GM19463 (cell line): ENCODE results near the gene TOMM22.
"Not testable (repeated sequence)": the region's sequence is repeated elsewhere in the genome, so short reads cannot be mapped to it uniquely, and the experiment has no call there.

Source experiments
- ATAC-seq: cut with Tn5 transposase; IDR thresholded peaks from one replicate; pipeline ENCODE4 v1.9.1; 2021; ENCODE audit warnings: mild to moderate bottlenecking, moderate library complexity; ENCODE audit not compliant: unreplicated experiment

Gene TOMM22

DNA sequence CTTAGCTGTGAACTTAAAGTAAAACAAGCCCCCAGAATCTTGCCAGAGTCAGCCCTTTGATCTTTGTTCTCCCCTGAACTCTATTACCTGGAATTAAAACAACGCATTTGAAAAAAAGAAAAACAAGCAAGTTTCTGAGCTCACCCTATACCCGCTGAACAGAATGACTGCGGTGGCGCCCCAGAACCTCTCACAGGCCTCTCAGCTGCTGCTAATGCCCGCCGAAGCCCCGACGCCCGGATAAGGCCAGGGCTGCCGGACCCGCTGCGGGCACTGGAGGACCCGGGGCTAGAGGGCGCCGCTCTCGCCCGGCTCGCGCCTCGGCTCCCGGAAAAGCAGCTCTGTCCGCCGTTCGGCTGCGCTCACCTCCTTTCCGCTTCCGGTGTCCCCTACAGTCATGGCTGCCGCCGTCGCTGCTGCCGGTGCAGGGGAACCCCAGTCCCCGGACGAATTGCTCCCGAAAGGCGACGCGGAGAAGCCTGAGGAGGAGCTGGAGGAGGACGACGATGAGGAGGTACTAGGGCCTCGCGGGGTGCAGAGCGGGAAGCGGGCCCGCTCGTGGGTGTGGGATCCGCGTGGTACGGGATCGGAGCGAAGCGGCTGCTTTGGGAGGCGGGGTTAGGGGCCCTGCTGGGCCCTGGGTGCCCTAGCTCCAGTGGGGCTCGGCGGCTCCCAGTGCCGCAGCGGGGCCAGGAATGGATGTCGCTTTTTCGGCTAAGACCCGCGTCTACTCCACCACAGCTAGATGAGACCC lies at the start of gene TOMM22:
TSS of gene TOMM22 (plus strand) at position 376 of the 754 bp plus-strand sequence. CDS start at position 398, 22 bp downstream.
- peak; percentile 98 for ATAC-seq

DNA sequence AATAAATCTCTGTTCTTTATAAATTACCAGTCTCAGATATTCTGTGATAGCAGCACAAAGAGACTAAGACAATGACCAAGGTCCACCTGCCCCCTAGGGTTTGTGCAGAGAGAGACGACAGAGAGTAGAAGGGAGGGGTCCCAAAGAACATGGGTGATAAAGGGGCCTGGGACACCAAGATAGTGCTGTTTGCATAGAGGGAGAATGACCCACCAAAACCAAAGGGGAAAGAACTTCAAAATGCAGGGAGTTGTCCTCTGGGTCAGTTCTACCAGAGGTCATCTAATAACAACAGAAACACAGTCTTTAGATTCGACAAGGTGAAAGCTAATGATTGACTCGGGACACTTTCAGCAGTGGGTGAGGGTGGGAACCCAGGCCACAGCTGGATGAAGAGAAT lies 49.2 kb upstream of the TOMM22 start:
- no peak for ATAC-seq

GRCh38 chr22:38638216-38638615 lies 43.5 kb upstream of the TOMM22 start:
- no peak for ATAC-seq

DNA sequence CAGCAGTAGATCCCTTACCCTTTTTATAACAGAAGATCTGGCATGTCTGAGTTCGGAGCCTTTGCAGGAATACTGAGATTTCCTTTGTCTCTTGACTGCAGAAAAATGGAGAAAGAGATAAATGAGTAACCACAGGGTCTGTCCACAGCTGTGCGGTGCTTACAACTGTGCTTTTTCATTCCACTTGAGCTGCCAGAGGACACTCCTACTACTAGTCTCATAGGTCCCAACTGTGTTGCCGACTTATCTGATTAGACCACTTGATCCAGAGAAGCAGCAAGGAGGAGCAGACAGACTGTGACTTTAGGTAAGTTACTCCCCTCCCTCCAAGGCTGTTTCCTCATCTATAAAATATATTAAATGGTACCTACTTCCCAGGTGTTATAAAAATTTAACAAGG lies 43.0 kb upstream of the TOMM22 start:
- ATAC-seq = no peak

- ATAC-seq = no peak
Measured at GRCh38 chr22:38641476-38642040, 40.2 kb upstream of the TOMM22 start.

DNA sequence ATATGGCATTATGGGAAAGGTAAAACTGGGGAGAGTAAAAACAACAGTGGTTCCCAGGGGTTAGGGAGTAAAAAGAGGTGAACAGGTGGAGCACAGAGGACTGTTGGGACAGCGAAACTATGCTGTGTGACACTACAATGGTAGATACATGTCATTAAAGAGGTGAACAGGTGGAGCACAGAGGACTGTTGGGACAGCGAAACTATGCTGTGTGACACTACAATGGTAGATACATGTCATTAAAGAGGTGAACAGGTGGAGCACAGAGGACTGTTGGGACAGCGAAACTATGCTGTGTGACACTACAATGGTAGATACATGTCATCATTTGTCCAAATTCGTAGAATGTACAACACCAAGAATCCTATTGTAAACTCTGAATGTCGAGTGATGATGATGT lies 37.5 kb upstream of the TOMM22 start:
- ATAC-seq = not testable (repeated sequence)

- ATAC-seq = no peak
Measured at GRCh38 chr22:38645430-38645829, 36.3 kb upstream of the TOMM22 start.

DNA sequence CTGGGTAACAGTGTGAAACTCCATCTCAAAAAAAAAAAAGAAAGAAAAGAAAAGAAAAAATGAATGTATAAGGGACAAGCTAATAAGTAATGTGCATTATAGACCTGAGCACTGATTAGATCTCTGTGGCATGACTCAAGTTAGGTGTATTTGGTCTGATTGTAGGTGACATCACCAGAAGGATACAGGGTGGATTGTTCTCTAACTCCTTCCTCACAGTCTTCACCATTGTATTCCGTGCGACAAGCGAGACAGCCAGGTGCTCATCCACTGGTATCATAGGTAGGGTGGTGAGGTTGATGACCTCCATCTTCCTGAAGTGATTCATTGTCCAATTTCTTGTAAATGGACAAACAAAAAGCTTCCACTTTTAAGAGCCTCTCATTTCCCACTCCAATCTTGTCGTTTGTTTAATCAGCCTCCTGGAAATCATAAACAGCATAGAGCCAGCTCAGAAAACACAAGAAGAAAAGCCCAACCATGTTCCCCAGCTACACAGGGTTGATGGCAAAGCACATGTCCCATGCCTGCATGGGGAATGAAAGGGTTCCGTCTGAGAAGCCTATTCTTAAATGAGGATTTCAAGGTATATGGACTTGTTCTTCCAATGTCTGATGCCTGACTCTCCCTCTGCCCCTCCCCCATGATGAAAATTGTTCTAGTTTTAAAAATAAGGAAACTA lies 31.8 kb upstream of the TOMM22 start:
- no peak for ATAC-seq

DNA sequence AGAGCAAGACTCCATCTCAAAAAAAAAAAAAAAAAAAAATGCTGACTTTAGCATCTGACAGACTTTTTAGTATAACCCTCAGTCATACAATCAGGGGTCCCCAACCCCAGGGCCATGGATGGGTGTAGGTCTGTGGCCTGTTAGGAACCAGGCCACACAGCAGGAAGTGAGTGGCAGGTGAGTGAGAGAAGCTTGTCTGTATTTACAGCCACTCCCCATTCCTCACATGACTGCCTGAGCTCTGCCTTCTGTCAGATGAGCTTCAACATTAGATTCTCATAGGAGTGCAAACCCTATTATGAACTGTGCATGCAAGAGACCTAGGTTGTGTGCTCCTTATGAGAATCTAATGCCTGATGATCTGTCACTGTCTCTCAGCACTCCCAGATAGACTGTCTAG lies 28.9 kb upstream of the TOMM22 start:
- no peak for ATAC-seq

- ATAC-seq = no peak
Measured at GRCh38 chr22:38653741-38654140, 28.0 kb upstream of the TOMM22 start.

- no peak for ATAC-seq
Measured at GRCh38 chr22:38655519-38656255, 26.1 kb upstream of the TOMM22 start.

GRCh38 chr22:38656256-38657044 lies 25.3 kb upstream of the TOMM22 start, which contains the start of the genes CBY1 and FAM227A:
TSS of gene CBY1 (plus strand) at chr22:38656638. CDS start at chr22:38668055, 11,417 bp downstream.
TSS of gene FAM227A (minus strand) at chr22:38656392. CDS start at chr22:38650168, 6,224 bp downstream.
- ATAC-seq = peak; percentile 69

GRCh38 chr22:38657045-38657909 lies 24.5 kb upstream of the TOMM22 start:
- ATAC-seq = no peak

DNA sequence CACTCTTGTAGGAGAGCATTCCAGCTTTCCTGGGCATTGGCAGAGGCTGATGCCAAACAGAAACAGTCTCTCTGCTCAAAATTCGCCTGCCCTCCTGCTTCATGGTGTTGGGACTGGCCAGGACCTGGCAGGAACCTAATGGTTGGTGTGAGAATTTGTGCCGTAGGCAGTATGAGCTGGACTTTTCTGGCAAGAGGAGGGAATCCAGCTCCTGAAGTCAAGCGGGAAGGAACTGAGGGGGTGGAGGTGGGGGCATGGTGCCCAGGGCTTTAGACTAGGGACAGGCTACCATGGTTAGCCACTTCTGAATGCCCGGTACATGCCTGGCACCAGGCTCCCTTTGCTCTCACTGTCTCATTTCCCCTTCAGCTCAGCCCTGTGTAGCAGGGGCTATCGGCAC lies 6.9 kb upstream of the TOMM22 start:
- ATAC-seq = no peak

DNA sequence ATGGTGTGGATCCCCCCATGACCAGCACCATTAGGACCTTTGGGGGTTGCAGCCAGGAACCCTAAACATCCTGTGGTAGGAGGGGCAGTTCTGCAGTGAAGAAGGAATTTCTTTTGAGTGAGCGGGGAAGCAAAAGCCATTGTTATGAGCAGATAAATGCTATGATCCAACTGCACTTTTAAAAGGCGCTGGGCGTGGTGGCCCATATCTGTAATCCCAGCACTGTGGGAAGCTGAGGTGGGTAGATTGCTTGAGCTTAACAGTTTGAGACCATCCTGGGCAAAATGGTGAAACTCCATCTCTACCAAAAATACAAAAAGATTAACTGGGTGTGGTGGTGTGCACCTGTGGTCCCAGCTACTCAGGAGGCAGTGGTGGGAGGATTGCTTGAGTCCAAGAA lies 5.9 kb upstream of the TOMM22 start:
- no peak for ATAC-seq

- no peak for ATAC-seq
Measured at GRCh38 chr22:38684895-38685294, 3.1 kb downstream of the TOMM22 start.

DNA sequence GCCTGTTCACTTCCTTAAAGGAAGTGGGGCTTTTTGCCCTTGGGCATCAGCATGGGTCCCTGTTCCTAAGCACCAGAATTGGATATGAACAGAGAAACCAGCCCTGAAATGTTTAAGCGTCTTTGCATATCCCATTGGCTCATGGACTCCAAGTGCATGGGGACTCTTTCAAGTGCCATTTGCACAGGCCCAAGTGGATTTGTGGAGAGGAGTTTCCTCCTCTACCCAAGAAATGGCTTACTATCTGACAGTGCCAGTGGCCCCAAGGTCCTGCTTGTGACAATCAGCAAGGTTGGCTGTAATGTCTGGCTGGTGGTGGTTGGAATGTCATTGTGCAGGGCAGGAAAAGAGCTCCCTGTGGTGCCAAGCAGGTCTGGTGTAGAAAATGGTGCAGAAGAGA lies 4.0 kb downstream of the TOMM22 start:
- no peak for ATAC-seq

GRCh38 chr22:38689651-38690050 lies 7.9 kb downstream of the TOMM22 start:
- ATAC-seq = no peak

GRCh38 chr22:38694049-38694448 lies 12.3 kb downstream of the TOMM22 start:
- no peak for ATAC-seq
